A673 (cell line): ENCODE results near the gene CRYGN.

Experiments used
- EZH2 ChIP-seq: fragments of 200-600 bp; sonication (generic); IDR thresholded peaks from 2 replicates; pipeline ENCODE4 v1.6.1; 2017; ENCODE audit warnings: borderline replicate concordance, low read depth, mild to moderate bottlenecking, mixed read lengths, antibody characterized with exemption, low read length; ENCODE audit not compliant: poor library complexity, severe bottlenecking
- TF ChIP-seq, protein P1 (sequence below): fragments of 300-800, 200-600 bp; sonication (generic); conservative IDR thresholded peaks from 2 replicates; pipeline ENCODE4 v1.5.1; 2017; ENCODE audit warnings: low read depth, mild to moderate bottlenecking, antibody characterized with exemption, low read length, moderate library complexity, mixed read lengths

- TF ChIP-seq, protein P1, sequence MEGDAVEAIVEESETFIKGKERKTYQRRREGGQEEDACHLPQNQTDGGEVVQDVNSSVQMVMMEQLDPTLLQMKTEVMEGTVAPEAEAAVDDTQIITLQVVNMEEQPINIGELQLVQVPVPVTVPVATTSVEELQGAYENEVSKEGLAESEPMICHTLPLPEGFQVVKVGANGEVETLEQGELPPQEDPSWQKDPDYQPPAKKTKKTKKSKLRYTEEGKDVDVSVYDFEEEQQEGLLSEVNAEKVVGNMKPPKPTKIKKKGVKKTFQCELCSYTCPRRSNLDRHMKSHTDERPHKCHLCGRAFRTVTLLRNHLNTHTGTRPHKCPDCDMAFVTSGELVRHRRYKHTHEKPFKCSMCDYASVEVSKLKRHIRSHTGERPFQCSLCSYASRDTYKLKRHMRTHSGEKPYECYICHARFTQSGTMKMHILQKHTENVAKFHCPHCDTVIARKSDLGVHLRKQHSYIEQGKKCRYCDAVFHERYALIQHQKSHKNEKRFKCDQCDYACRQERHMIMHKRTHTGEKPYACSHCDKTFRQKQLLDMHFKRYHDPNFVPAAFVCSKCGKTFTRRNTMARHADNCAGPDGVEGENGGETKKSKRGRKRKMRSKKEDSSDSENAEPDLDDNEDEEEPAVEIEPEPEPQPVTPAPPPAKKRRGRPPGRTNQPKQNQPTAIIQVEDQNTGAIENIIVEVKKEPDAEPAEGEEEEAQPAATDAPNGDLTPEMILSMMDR = no peak
- no peak for TF ChIP-seq EZH2
These were observed 45.6 kb downstream of the CRYGN start for GRCh38 chr7:151394076-151395035.
